ENCODE measurements around the gene LSS. TPM values are rescaled to one million over a fixed set of nuclear protein-coding genes. Genes with fewer than 3 reads are reported as not detected.
A peak's percentile ranks its signal among the peaks of the same experiment; 100 is the strongest.

The LSS gene
- total RNA-seq, 1 donor from 2014 or later: 99.0 TPM

DNA sequence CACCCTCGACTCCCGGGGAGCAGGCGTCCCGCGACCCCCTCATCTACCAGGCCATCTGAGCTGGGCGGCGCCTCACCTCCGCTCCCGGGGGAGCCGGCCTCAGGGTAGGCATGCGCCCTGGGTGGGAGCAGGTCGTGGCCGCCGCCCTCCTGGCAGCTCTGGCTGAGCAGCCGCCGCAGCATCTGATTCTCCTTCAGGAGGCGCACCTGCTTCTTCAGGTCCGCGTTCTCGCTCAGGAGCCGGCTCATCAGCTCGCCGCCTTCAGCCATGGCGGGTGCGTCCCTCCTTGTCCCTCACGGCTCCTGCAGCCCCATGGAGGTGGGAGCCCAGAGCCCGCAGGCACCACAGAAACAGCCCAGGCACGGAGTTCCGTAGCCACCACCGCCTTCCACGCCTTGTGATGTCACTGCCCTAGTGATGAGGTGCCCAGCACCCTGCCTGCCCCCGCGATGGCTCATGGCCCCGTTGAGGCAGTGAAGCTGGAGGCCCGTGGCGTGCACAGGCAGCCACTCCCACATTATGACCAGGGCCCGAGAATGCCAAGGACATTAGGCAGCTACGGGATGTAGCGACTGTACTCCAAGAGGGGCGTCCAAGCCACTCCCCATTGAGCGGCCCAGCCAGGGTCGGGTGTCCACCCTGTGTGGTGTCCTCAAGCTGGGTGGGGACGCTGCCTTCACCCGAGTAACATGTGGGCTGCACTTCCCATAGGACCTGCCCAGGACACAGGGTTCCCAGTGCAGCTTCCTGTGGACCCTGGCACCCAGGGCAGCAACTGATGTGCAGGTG is 45.8 kb downstream of the LSS start:
- Mint-ChIP-seq H3K36me3 (ENCODE audit: low read depth) (peaks cover 2% of the 10 kb centered on the region), H3K4me1 (peaks cover 5% of the 10 kb centered on the region), H3K9me3 (no peaks in the 10 kb centered on the region), H3K27me3 (no peaks in the 10 kb centered on the region), H3K27ac (no peak overlapping the region), H3K4me3 (peak overlapping the region; percentile 62)
- no peak for ATAC-seq (ENCODE audit: low read depth)
- TF ChIP-seq CTCF (IDR thresholded peaks at IDR 0.05): no peak
- CTCF ChIA-PET: no interaction called here
- POLR2A ChIA-PET: interaction anchor here (0.6 kb wide), 1 partner anchor 42 kb away, joined by 6 read pairs; no protein-coding TSS in a partner anchor
- no peak for DNase-seq
- intact Hi-C loops (cut with micrococcal nuclease): no loop called here

DNA sequence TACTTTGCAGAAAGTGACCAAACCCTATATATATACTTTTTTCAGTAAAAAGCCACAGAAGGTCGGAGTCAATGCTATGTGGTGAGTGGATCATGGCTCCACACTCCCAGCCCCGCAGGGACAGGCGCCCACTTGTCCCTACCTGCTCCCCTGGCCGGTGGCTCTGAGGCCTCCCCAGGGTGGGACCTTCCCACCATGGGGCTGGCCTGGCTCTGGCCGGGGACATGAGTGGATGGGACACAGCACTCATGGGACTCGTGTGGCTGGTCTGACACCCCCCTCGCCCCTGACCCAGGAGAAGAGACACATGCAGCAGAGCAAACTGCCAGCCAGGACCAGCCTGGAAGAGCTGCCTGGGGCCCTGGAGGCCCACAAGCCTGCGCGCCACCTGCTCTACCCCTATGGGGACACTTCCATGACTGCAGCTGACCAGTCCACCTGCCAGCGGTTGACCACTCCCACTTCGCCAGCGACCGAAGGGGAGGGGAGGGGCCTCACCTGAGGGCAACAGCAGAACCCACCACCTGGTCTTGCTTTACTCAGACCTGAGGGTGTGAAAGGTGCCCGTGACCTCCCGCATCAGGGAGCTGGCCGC is 46.5 kb downstream of the LSS start:
- H3K4me1 Mint-ChIP-seq: peaks cover 5% of the 10 kb centered on the region
- H3K4me3 Mint-ChIP-seq: no peak overlapping the region
- H3K27ac Mint-ChIP-seq: no peak overlapping the region
- ChIA-PET CTCF (no interaction called here), POLR2A (interaction anchor here (0.6 kb wide), 1 partner anchor 43 kb away, joined by 6 read pairs; no protein-coding TSS in a partner anchor)
- no peak for TF ChIP-seq CTCF (IDR thresholded peaks at IDR 0.05)
- intact Hi-C loops (cut with micrococcal nuclease): no loop called here
- H3K36me3 Mint-ChIP-seq (ENCODE audit: low read depth): peaks cover 2% of the 10 kb centered on the region
- H3K9me3 Mint-ChIP-seq: no peaks in the 10 kb centered on the region
- ATAC-seq (ENCODE audit: low read depth) (no peak), DNase-seq (no peak)
- no peaks in the 10 kb centered on the region for H3K27me3 Mint-ChIP-seq

GRCh38 chr21:46181436-46181835 is 47.1 kb downstream of the LSS start:
- Mint-ChIP-seq H3K27ac (no peak overlapping the region), H3K4me1 (peaks cover 5% of the 10 kb centered on the region), H3K4me3 (no peak overlapping the region), H3K36me3 (ENCODE audit: low read depth) (peaks cover 2% of the 10 kb centered on the region), H3K27me3 (no peaks in the 10 kb centered on the region), H3K9me3 (peaks cover under 1% of the 10 kb centered on the region)
- ATAC-seq (ENCODE audit: low read depth): no peak
- intact Hi-C loops (cut with micrococcal nuclease): no loop called here
- CTCF ChIA-PET: no interaction called here
- POLR2A ChIA-PET: no interaction called here
- DNase-seq: no peak
- no peak for TF ChIP-seq CTCF (IDR thresholded peaks at IDR 0.05)

- DNase-seq (no peak), ATAC-seq (ENCODE audit: low read depth) (no peak)
- Mint-ChIP-seq H3K27me3 (no peaks in the 10 kb centered on the region), H3K4me1 (peaks cover 5% of the 10 kb centered on the region), H3K4me3 (no peak overlapping the region), H3K9me3 (peaks cover 6% of the 10 kb centered on the region), H3K27ac (no peak overlapping the region), H3K36me3 (ENCODE audit: low read depth) (peaks cover 2% of the 10 kb centered on the region)
- POLR2A ChIA-PET: no interaction called here
- TF ChIP-seq CTCF (IDR thresholded peaks at IDR 0.05): no peak
- CTCF ChIA-PET: no interaction called here
- intact Hi-C loops (cut with micrococcal nuclease): no loop called here
Measured at GRCh38 chr21:46180778-46181391, 47.7 kb downstream of the LSS start.

DNA sequence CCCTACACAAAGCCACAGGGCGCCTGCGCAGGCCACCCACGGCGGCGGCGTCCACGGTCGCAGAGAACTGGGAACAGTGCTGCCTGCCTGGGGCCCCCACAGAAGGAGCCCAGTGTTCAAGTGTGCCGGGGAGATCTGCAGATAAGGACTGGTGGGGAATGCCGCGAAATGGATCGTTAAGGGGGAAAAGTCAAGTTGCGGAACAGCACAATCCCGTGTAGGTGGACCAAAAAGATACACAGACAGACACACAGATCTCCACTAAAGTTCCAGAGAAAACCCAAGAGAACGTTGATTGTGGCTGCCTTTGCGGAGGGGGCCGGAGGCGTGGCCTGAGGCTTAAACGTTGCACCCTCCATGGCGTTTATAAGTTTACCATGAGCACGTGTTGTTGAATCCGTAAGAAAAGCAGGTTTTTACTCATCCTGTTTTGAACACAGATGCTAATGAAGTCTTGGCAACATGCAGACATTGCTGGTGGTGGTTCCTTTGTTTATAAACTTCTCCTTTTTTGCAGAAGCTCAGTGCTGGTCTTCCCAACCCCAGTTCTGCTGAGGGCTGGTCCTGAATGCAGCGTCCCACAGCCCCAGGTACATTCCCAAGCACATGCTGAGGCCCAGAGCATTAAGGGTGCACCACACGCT is 48.4 kb downstream of the LSS start:
- intact Hi-C loops (cut with micrococcal nuclease): no loop called here
- H3K36me3 Mint-ChIP-seq (ENCODE audit: low read depth): peaks cover 2% of the 10 kb centered on the region
- peaks cover 2% of the 10 kb centered on the region for H3K4me1 Mint-ChIP-seq
- H3K9me3 Mint-ChIP-seq: peaks cover 6% of the 10 kb centered on the region
- POLR2A ChIA-PET: no interaction called here
- DNase-seq: no peak
- ATAC-seq (ENCODE audit: low read depth): no peak
- TF ChIP-seq CTCF (IDR thresholded peaks at IDR 0.05): no peak
- CTCF ChIA-PET: no interaction called here
- H3K27ac Mint-ChIP-seq: no peak overlapping the region
- H3K4me3 Mint-ChIP-seq: no peak overlapping the region
- H3K27me3 Mint-ChIP-seq: no peaks in the 10 kb centered on the region
